AG09319 (cell line): ENCODE data around the gene TMEM253.

Source experiments
- DNase-seq: peaks from one replicate; pipeline ENCODE4 v3.0.0-alpha.2; 2010; ENCODE audit warnings: low read depth; ENCODE audit errors: extremely low read depth
- TF ChIP-seq, protein P1 (sequence below): IDR thresholded peaks from 2 replicates; pipeline ENCODE4 v1.5.1; 2011; ENCODE audit warnings: low read depth, mild to moderate bottlenecking, inconsistent platforms, low read length, moderate library complexity

TMEM253 gene

DNA sequence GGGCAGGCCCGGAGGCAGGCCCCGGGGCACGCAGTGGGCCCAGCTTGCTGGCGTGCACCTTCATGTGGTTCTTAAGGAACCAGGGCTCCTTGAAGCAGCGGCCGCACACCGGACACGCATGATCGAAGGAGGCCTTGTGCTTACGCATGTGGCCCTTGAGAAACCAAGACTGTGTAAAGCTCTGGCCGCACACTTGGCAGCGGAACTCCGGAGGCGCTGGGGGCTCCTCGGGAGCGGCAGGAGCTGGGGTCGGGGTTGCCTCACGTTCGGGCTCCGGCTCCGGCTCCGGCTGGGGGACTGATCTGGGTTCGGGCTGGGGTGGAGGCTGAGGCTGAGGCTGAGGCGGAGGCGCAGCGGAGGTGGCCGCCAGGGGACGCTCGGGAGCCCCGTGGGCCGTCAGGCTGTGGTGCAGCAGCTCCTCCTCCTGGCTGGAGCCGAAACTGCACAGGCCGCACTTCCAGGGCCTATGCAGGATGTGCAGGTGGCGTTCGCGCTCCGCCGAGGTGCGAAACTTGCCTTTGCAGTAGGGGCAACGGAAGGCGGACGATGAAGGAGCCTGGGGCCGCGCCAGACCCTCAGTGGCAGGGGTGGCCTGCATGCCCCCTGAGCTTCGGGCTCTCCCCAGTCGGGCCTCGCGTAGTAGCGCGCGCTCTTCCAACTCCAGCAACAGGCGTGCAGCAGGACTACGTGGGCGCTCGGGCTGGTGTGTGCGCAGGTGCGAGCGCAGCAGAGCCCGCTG is 8.4 kb upstream of the TMEM253 start:
- TF ChIP-seq, protein P1, sequence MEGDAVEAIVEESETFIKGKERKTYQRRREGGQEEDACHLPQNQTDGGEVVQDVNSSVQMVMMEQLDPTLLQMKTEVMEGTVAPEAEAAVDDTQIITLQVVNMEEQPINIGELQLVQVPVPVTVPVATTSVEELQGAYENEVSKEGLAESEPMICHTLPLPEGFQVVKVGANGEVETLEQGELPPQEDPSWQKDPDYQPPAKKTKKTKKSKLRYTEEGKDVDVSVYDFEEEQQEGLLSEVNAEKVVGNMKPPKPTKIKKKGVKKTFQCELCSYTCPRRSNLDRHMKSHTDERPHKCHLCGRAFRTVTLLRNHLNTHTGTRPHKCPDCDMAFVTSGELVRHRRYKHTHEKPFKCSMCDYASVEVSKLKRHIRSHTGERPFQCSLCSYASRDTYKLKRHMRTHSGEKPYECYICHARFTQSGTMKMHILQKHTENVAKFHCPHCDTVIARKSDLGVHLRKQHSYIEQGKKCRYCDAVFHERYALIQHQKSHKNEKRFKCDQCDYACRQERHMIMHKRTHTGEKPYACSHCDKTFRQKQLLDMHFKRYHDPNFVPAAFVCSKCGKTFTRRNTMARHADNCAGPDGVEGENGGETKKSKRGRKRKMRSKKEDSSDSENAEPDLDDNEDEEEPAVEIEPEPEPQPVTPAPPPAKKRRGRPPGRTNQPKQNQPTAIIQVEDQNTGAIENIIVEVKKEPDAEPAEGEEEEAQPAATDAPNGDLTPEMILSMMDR = no peak; the same call in none of the 2 replicates
- no peak for DNase-seq

DNA sequence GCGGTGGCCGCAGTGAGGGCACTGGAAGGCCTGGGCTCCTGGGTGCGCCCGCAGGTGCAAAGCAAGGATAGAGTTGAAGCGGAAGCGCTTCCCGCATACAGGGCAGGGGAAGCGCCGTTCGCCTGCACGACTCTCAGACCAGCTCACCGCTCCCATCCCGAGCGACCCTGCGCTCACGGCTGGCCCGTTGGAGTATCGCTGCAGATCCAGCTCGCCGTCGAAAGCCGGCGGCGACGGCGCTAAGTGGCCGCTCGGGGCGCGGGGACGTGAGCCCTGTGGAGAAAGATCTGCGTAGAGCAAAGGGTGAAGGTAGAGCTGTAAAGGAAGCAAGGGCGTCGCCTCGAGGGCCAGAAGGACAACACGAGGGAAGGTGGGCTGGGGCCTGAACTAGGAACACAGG is 7.8 kb upstream of the TMEM253 start:
- TF ChIP-seq, protein P1 = no peak
- no peak for DNase-seq

DNA sequence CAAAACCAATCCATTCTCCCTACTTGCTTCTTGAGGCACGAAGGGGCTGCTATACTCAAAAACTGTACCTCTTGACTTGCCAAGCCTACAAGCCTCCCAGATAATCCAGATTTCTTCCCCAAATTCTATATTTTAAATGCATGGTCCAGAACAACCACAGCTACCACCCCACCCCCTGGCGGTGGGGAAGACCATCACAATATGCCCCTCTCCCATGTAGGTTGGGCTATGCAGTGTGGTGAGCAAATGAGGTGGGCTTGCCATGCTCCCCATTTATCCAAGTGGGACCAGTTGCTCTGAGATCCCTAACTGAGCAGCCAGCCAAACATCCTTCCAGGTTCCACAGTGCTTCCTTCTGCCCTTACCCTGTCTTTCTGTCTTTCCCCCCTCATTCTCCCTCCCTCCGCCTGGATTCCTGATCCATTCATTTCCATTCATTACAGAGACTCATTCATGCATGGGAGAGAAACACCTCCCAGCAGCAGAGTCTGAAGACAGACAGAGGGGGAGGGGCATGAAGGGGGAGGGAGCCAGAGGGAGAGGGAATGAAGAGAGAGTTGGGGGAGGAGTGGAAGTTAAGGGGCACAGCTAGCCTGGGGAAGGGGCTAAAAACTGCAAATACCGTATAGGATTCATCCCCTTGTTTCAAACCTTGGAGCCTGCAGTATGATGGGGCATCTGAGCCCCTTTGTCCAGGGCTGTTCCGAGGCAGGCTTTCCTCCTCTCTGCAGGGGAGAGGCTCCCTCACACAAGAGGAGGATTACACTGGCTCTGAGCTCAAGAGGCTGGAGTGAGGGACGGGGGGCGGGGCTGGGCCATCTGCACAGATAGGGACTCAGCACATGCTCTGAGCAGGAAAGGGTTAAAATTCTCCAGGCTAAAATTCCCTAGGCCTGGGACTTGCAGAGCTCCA is 6.8 kb upstream of the TMEM253 start:
- no peak for DNase-seq
- TF ChIP-seq, protein P1 = peak; percentile 31

DNA sequence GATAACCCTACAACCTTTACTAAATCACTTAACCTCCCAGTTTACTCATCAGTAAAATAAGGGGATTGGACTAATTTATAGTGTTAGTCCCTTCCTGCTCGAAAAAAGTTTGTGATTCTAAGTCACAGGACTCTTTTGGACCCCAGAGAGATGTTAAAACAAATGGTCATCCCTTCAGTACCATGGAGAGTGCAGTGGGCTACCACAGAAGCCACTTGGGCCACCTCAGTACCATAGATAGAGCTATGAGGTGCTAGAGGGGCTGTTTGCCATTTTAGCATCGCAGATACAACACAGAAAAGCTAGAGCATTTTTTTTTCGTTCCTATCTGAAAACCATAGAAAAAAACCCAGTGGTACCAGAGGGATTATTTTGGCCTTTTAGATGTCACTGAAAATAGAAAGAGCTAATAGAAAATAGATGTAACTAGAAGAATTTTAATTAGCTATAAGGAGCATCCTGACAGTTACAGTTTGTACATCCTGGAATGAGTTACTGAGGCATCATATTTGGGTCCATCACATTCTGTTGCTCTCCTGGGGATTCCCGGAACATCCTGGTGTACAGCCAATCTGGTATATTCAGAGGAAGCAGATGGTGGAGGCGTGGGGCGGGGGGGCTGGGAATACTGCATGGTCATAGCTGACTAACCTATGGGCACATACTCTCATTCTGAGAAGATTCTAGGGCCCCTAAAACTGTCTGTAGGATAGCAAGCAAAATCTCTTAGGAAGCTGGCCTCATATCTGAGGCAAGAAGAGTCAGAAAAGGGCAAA is 5.2 kb upstream of the TMEM253 start:
- TF ChIP-seq, protein P1 = no peak
- DNase-seq = no peak

DNA sequence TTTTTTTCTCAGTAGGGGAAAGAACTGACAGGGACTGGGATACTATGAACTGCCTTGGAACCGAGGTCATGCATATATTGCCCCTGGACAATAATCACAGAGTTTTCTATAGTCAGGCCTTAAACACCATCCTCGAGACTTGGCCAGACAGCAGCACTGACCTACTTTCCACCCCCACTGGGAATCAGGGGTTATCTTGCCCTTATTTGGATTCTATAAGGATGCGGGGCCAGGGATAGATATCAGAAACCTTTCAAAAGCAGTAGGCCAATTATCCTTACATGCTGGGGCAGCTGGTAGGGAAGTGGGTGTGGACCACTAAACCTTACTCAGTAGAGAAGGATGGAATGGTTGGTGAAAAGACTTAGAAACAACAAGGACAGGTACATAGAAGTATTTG is 4.4 kb upstream of the TMEM253 start:
- TF ChIP-seq, protein P1 = no peak
- DNase-seq = no peak

DNA sequence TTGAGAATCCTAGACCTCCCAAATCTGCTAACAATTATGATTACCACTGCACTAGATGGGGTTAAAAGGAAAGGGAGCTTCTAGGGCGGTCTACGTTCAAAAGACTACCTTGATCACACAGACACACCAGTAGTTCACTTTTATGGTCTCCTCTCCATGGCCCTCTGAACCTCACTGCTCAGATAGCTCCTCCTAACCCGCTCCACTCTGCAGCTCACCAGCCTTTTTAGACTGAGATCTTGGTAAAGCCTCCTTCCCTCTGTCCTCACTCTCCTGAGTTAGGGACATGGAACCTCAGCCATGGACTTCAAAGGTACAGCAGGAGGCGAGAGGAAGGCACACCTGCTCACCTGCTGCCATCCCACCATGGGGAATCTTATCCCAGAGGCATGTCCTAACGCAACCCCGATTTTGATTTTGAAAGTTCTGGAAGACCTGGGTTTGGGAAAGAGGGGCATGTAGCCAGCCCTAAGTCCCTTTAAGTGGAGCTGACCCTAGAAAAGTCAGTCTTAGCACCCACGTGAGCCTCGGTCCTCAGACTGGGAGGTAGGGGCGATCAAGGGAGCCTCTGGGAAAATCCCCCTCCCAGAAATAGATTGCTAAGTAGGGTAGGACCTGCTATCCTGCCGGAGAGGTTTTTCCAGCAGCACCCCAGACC is 3.8 kb upstream of the TMEM253 start:
- no peak for DNase-seq
- TF ChIP-seq, protein P1 = no peak
